HepG2 (cell line): ENCODE data around the gene COPS3. TPM values are rescaled to one million over a fixed set of nuclear protein-coding genes. Genes with fewer than 3 reads are reported as not detected.

ENCODE experiments used
- AGO2 ChIP-seq: fragments of 200-400 bp; formaldehyde crosslinking; optimal IDR thresholded peaks from 2 replicates; pipeline ENCODE3; 2017; ENCODE audit warnings: mild to moderate bottlenecking, low read depth, low read length, moderate library complexity
- DPF2 ChIP-seq: sonication (generic); formaldehyde crosslinking; IDR thresholded peaks from 2 replicates; pipeline ENCODE4 v1.4.0; 2020; ENCODE audit warnings: mild to moderate bottlenecking, low read depth, missing genetic modification reagents, borderline replicate concordance
- FOXK1 ChIP-seq: sonication (generic); formaldehyde crosslinking; IDR thresholded peaks from 2 replicates; pipeline ENCODE4 v1.4.0; 2020; ENCODE audit warnings: low read depth, missing genetic modification reagents, borderline replicate concordance
- HDAC2 ChIP-seq: sonication (generic); formaldehyde crosslinking; IDR thresholded peaks from 2 replicates; pipeline ENCODE4 v1.4.0; 2020; ENCODE audit warnings: missing genetic modification reagents
- ISL2 ChIP-seq: sonication (generic); formaldehyde crosslinking; IDR thresholded peaks from 2 replicates; pipeline ENCODE4 v1.5.0; 2020; ENCODE audit warnings: missing genetic modification reagents
- MNT ChIP-seq: fragments of 450-650 bp; IDR thresholded peaks from 2 replicates; pipeline ENCODE4 v1.6.1; 2016
- NR2C2 ChIP-seq: sonication (generic); formaldehyde crosslinking; IDR thresholded peaks from 2 replicates; pipeline ENCODE4 v1.4.0; 2020; ENCODE audit warnings: missing genetic modification reagents, mild to moderate bottlenecking, moderate library complexity, borderline replicate concordance
- POLR2AphosphoS5 ChIP-seq: IDR thresholded peaks from 2 replicates; pipeline ENCODE4 v1.6.1; 2012; ENCODE audit warnings: low read depth, low read length
- RXRB ChIP-seq: IDR thresholded peaks from 2 replicates; pipeline ENCODE4 v1.6.1; 2016; ENCODE audit warnings: borderline replicate concordance, missing genetic modification reagents, missing compliant biosample characterization
- SIN3A ChIP-seq: IDR thresholded peaks from 2 replicates; pipeline ENCODE4 v1.6.1; 2011; ENCODE audit warnings: low read depth, mild to moderate bottlenecking, control low read depth, low read length, borderline replicate concordance
- SNAI1 ChIP-seq: sonication (generic); formaldehyde crosslinking; IDR thresholded peaks from 2 replicates; pipeline ENCODE4 v1.5.0; 2020; ENCODE audit warnings: mild to moderate bottlenecking, missing genetic modification reagents, borderline replicate concordance
- THAP11 ChIP-seq: IDR thresholded peaks from 2 replicates; pipeline ENCODE4 v1.6.1; 2016; ENCODE audit warnings: missing biosample characterization, missing genetic modification reagents
- ZMYM3 ChIP-seq: sonication (generic); formaldehyde crosslinking; IDR thresholded peaks from 2 replicates; pipeline ENCODE4 v1.5.1; 2020; ENCODE audit warnings: mild to moderate bottlenecking, missing genetic modification reagents
- ZNF354B ChIP-seq: sonication (generic); formaldehyde crosslinking; IDR thresholded peaks from 2 replicates; pipeline ENCODE4 v1.8.0; 2022; ENCODE audit warnings: mild to moderate bottlenecking, missing genetic modification reagents
- ZNF441 ChIP-seq: sonication (generic); formaldehyde crosslinking; IDR thresholded peaks from 2 replicates; pipeline ENCODE4 v1.7.0; 2021; ENCODE audit warnings: missing genetic modification reagents, borderline replicate concordance
- ZNF556 ChIP-seq: sonication (generic); formaldehyde crosslinking; IDR thresholded peaks from 2 replicates; pipeline ENCODE4 v1.4.0; 2020; ENCODE audit warnings: mild to moderate bottlenecking, missing genetic modification reagents, borderline replicate concordance
- ZNF570 ChIP-seq: sonication (generic); formaldehyde crosslinking; IDR thresholded peaks from 2 replicates; pipeline ENCODE4 v1.4.0; 2020; ENCODE audit warnings: mild to moderate bottlenecking, missing genetic modification reagents, borderline replicate concordance
- ZNF672 ChIP-seq: sonication (generic); formaldehyde crosslinking; IDR thresholded peaks from 2 replicates; pipeline ENCODE4 v1.8.1; 2022; ENCODE audit warnings: missing genetic modification reagents
- ZSCAN21 ChIP-seq: sonication (generic); formaldehyde crosslinking; IDR thresholded peaks from 2 replicates; pipeline ENCODE4 v1.8.0; 2022; ENCODE audit warnings: mild to moderate bottlenecking, missing genetic modification reagents, moderate library complexity, borderline replicate concordance
- polyA plus RNA-seq, 8 experiments: library from polyadenylated mRNA; depleted of rRNA in 3 of 8; stranded (reverse) in 7 of 8; unstranded in 1 of 8; fragments of >200 nt; fragmentation: Illumina TruSeq in 4 of 8; extraction: Trizol in 4 of 8; gene quantifications; 2 replicates each; pipeline versions ENCODE4 v1.2.1 to v1.2.3, GENCODE V29; 2011 to 2016; ENCODE audit warnings: low read depth in 4 of 8, missing spikeins in 1 of 8, mixed read lengths in 1 of 8; ENCODE audit not compliant: insufficient read depth in 1 of 8
- total RNA-seq, 5 experiments: library from RNA; depleted of rRNA; stranded (reverse); fragments of >200 nt; fragmentation: Illumina TruSeq; extraction: Trizol; gene quantifications; 2 replicates each; pipeline ENCODE4 v1.2.3, GENCODE V29; 2016; ENCODE audit warnings: low read depth in 1 of 5
- TF ChIP-seq, protein P1 (sequence below): sonication (generic); formaldehyde crosslinking; IDR thresholded peaks from 2 replicates; pipeline ENCODE4 v1.4.0; 2020; ENCODE audit warnings: missing genetic modification reagents; ENCODE audit errors: not compliant biosample characterization
- TF ChIP-seq, protein P2 (sequence below): sonication (generic); formaldehyde crosslinking; IDR thresholded peaks from 2 replicates; pipeline ENCODE4 v1.5.0; 2020; ENCODE audit warnings: missing genetic modification reagents, mild to moderate bottlenecking, borderline replicate concordance
- TF ChIP-seq, protein P3 (sequence below): sonication (generic); formaldehyde crosslinking; IDR thresholded peaks from 2 replicates; pipeline ENCODE4 v1.5.1; 2020; ENCODE audit warnings: missing genetic modification reagents, mild to moderate bottlenecking, borderline replicate concordance
- TF ChIP-seq, protein P4 (sequence below): sonication (generic); formaldehyde crosslinking; IDR thresholded peaks from 2 replicates; pipeline ENCODE4 v1.5.1; 2020; ENCODE audit warnings: missing genetic modification reagents, mild to moderate bottlenecking, borderline replicate concordance

The COPS3 gene
- total and polyA plus RNA-seq, 2 of the 13 experiments (the other 11 are each of a cell fraction or from before 2014, with no cell fraction given): 46.3 to 103 TPM

GRCh38 chr17:17280613-17281549, at the start of gene COPS3 (continued):
- TF ChIP-seq SNAI1 (peak; percentile 89), MNT (peak; percentile 54), DPF2 (CRISPR knock-in tag) (no peak), ZNF441 (CRISPR knock-in tag) (no peak), ZNF570 (CRISPR knock-in tag) (no peak), SIN3A (peak; percentile 92; the same call in 1 of the 2 replicates), POLR2AphosphoS5 (peak; percentile 78), ZMYM3 (CRISPR knock-in tag) (no peak), NR2C2 (peak; percentile 28; the same call in 1 of the 2 replicates), ZNF354B (CRISPR knock-in tag) (no peak), HDAC2 (peak; percentile 73), ISL2 (CRISPR knock-in tag) (peak; percentile 78), FOXK1 (CRISPR knock-in tag) (peak; percentile 62; the same call in 1 of the 2 replicates), ZSCAN21 (CRISPR knock-in tag) (peak; percentile 78; the same call in 1 of the 2 replicates), RXRB (CRISPR knock-in tag) (peak; percentile 12; the same call in 1 of the 2 replicates), ZNF672 (CRISPR knock-in tag) (no peak), THAP11 (peak; percentile 83; the same call in 1 of the 2 replicates), AGO2 (peak; percentile 68), ZNF556 (CRISPR knock-in tag) (0 out of 2 replicates have a peak, but pooled peaks have one; percentile 46)
- TF ChIP-seq, protein P1, sequence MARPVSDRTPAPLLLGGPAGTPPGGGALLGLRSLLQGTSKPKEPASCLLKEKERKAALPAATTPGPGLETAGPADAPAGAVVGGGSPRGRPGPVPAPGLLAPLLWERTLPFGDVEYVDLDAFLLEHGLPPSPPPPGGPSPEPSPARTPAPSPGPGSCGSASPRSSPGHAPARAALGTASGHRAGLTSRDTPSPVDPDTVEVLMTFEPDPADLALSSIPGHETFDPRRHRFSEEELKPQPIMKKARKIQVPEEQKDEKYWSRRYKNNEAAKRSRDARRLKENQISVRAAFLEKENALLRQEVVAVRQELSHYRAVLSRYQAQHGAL: peak; percentile 59
- TF ChIP-seq, protein P2, sequence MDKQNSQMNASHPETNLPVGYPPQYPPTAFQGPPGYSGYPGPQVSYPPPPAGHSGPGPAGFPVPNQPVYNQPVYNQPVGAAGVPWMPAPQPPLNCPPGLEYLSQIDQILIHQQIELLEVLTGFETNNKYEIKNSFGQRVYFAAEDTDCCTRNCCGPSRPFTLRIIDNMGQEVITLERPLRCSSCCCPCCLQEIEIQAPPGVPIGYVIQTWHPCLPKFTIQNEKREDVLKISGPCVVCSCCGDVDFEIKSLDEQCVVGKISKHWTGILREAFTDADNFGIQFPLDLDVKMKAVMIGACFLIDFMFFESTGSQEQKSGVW (CRISPR knock-in tag): no peak
- TF ChIP-seq, protein P3, sequence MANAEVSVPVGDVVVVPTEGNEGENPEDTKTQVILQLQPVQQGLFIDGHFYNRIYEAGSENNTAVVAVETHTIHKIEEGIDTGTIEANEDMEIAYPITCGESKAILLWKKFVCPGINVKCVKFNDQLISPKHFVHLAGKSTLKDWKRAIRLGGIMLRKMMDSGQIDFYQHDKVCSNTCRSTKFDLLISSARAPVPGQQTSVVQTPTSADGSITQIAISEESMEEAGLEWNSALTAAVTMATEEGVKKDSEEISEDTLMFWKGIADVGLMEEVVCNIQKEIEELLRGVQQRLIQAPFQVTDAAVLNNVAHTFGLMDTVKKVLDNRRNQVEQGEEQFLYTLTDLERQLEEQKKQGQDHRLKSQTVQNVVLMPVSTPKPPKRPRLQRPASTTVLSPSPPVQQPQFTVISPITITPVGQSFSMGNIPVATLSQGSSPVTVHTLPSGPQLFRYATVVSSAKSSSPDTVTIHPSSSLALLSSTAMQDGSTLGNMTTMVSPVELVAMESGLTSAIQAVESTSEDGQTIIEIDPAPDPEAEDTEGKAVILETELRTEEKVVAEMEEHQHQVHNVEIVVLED (CRISPR knock-in tag): 0 out of 2 replicates have a peak, but pooled peaks have one; percentile 62
- TF ChIP-seq, protein P4, sequence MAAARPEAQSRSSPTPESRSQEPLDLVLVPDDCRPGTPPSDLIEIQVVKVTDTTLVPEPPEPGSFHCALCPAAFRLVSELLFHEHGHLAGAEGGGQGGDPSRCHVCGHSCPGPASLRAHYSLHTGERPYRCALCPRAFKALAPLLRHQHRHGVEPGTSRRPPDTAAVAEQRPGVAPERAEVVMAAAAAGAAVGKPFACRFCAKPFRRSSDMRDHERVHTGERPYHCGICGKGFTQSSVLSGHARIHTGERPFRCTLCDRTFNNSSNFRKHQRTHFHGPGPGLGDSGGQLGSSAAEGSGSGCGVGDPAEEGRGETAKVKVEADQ (CRISPR knock-in tag): peak; percentile 88
